Gastrocnemius medialis (tissue), 4 donors: Measurements from ENCODE around the gene MTHFSD.

Experiments used
- CTCF ChIP-seq, 5 experiments: fragments of 450-650 bp in 3 of 5; fragments of 200-600 bp in 2 of 5; sonication (generic) in 2 of 5; IDR thresholded peaks in 4 of 5; conservative IDR thresholded peaks in 1 of 5; 1 replicate in 4 of 5; 2 replicates in 1 of 5; pipeline ENCODE4 v1.5.1; 2016 to 2019; ENCODE audit warnings: antibody characterized with exemption in 5 of 5, mild to moderate bottlenecking in 3 of 5, moderate library complexity in 3 of 5
- POLR2A ChIP-seq, 2 donors: fragments of 450-650 bp; IDR thresholded peaks; one replicate each; pipeline ENCODE4 v1.6.1; 2017; ENCODE audit warnings: antibody characterized with exemption in 2 of 2, mild to moderate bottlenecking in 2 of 2, moderate library complexity in 2 of 2

GRCh38 chr16:86496929-86497461 lies 58.0 kb downstream of the MTHFSD start:
- TF ChIP-seq CTCF (IDR thresholded peaks at IDR 0.05 in 4 of 5, conservative IDR thresholded peaks at IDR 0.05 in 1 of 5) (no peak), POLR2A (IDR thresholded peaks at IDR 0.05) (no peak)
